Uterus (tissue), 4 donors: ENCODE measurements around the gene BIRC5. TPM values are rescaled to one million over a fixed set of nuclear protein-coding genes. Genes with fewer than 3 reads are reported as not detected.

Experiments
- DNase-seq, 2 donors: peaks; one replicate each; pipeline ENCODE4 v3.0.0-alpha.2; 2019 to 2020
- H3K27ac ChIP-seq, 2 donors: fragments of 200-600 bp; sonication (generic); 1 replicate in 1 of 2; 2 replicates in 1 of 2; pipeline ENCODE4 v1.5.1; 2016 to 2018
- H3K27me3 ChIP-seq, 2 donors: fragments of 200-600 bp; sonication (generic); one replicate each; pipeline ENCODE4 v1.5.1; 2018 to 2019; ENCODE audit warnings: control low read depth in 1 of 2
- H3K36me3 ChIP-seq, 2 donors: fragments of 200-600 bp; sonication (generic); one replicate each; pipeline ENCODE4 v1.5.1; 2019; ENCODE audit warnings: control low read depth in 1 of 2
- H3K4me1 ChIP-seq, 2 donors: fragments of 200-600 bp; sonication (generic); one replicate each; pipeline ENCODE4 v1.5.1; 2018 to 2019; ENCODE audit warnings: control low read depth in 1 of 2
- H3K4me3 ChIP-seq, 2 donors: fragments of 200-600 bp; sonication (generic); 1 replicate in 1 of 2; 2 replicates in 1 of 2; pipeline ENCODE4 v1.5.1; 2018 to 2019; ENCODE audit warnings: mild to moderate bottlenecking in 1 of 2
- H3K9me3 ChIP-seq, 2 donors: fragments of 200-600 bp; sonication (generic); one replicate each; pipeline ENCODE4 v1.5.1; 2019; ENCODE audit warnings: control low read depth in 1 of 2
- POLR2A ChIP-seq, 2 donors: fragments of 450-650 bp; IDR thresholded peaks; one replicate each; pipeline ENCODE4 v1.6.1; 2016; ENCODE audit warnings: antibody characterized with exemption in 2 of 2, mild to moderate bottlenecking in 1 of 2, moderate library complexity in 1 of 2
- intact Hi-C: fragments of 100-400 bp; cut with DNase I; formaldehyde crosslinking; loops from one replicate; pipeline ENCODE4 v1.15.1; 2023; ENCODE audit warnings: low total_unique reads
- total RNA-seq, 4 donors: library from RNA; depleted of rRNA in 3 of 4; stranded (reverse); fragments of >200 nt in 3 of 4; gene quantifications; one replicate each; pipeline versions ENCODE4 v1.1.0 to v1.2.4, GENCODE V29; 2014 to 2023
- TF ChIP-seq, protein P1 (sequence below), 4 experiments: fragments of 200-600 bp in 2 of 4; fragments of 450-650 bp in 2 of 4; sonication (generic) in 2 of 4; IDR thresholded peaks; one replicate each; pipeline ENCODE4 v1.5.1; 2016 to 2019; ENCODE audit warnings: antibody characterized with exemption in 4 of 4, mild to moderate bottlenecking in 2 of 4, moderate library complexity in 1 of 4
- donor health status: DM: yes; HTN: yes; CAD: no.

Gene BIRC5
- total RNA-seq, 4 donors from 2014 or later: 26.3 to 29.7 TPM; not detected in 2

DNA sequence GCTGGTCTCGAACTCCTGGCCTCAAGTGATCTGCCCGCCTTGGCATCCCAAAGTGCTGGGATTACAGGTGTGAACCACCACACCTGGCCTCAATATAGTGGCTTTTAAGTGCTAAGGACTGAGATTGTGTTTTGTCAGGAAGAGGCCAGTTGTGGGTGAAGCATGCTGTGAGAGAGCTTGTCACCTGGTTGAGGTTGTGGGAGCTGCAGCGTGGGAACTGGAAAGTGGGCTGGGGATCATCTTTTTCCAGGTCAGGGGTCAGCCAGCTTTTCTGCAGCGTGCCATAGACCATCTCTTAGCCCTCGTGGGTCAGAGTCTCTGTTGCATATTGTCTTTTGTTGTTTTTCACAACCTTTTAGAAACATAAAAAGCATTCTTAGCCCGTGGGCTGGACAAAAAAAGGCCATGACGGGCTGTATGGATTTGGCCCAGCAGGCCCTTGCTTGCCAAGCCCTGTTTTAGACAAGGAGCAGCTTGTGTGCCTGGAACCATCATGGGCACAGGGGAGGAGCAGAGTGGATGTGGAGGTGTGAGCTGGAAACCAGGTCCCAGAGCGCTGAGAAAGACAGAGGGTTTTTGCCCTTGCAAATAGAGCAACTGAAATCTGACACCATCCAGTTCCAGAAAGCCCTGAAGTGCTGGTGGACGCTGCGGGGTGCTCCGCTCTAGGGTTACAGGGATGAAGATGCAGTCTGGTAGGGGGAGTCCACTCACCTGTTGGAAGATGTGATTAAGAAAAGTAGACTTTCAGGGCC is 5.5 kb downstream of the BIRC5 start:
- Histone ChIP-seq H3K27me3 (no peaks in the 10 kb centered on the region), H3K4me1 (no peaks in the 10 kb centered on the region), H3K36me3 (no peaks in the 10 kb centered on the region), H3K4me3 (no peak overlapping the region), H3K27ac (no peak overlapping the region), H3K9me3 (no peaks in the 10 kb centered on the region)
- intact Hi-C loops: no loop called here
- no peak for DNase-seq
- TF ChIP-seq, protein P1, sequence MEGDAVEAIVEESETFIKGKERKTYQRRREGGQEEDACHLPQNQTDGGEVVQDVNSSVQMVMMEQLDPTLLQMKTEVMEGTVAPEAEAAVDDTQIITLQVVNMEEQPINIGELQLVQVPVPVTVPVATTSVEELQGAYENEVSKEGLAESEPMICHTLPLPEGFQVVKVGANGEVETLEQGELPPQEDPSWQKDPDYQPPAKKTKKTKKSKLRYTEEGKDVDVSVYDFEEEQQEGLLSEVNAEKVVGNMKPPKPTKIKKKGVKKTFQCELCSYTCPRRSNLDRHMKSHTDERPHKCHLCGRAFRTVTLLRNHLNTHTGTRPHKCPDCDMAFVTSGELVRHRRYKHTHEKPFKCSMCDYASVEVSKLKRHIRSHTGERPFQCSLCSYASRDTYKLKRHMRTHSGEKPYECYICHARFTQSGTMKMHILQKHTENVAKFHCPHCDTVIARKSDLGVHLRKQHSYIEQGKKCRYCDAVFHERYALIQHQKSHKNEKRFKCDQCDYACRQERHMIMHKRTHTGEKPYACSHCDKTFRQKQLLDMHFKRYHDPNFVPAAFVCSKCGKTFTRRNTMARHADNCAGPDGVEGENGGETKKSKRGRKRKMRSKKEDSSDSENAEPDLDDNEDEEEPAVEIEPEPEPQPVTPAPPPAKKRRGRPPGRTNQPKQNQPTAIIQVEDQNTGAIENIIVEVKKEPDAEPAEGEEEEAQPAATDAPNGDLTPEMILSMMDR (IDR thresholded peaks at IDR 0.05): no peak
- no peak for TF ChIP-seq POLR2A (IDR thresholded peaks at IDR 0.05)

DNA sequence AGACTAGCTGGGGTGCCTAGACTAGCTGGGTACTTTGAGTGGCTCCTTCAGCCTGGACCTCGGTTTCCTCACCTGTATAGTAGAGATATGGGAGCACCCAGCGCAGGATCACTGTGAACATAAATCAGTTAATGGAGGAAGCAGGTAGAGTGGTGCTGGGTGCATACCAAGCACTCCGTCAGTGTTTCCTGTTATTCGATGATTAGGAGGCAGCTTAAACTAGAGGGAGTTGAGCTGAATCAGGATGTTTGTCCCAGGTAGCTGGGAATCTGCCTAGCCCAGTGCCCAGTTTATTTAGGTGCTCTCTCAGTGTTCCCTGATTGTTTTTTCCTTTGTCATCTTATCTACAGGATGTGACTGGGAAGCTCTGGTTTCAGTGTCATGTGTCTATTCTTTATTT is 9.0 kb downstream of the BIRC5 start:
- TF ChIP-seq POLR2A (IDR thresholded peaks at IDR 0.05): no peak
- TF ChIP-seq, protein P1 (IDR thresholded peaks at IDR 0.05): no peak
- no peak for DNase-seq
- H3K9me3 ChIP-seq: no peaks in the 10 kb centered on the region
- H3K36me3 ChIP-seq: no peaks in the 10 kb centered on the region
- H3K4me1 ChIP-seq: no peaks in the 10 kb centered on the region
- intact Hi-C loops: no loop called here
- H3K4me3 ChIP-seq: no peak overlapping the region
- H3K27me3 ChIP-seq: no peaks in the 10 kb centered on the region
- H3K27ac ChIP-seq: peak overlapping the region; percentile 1 to 61

DNA sequence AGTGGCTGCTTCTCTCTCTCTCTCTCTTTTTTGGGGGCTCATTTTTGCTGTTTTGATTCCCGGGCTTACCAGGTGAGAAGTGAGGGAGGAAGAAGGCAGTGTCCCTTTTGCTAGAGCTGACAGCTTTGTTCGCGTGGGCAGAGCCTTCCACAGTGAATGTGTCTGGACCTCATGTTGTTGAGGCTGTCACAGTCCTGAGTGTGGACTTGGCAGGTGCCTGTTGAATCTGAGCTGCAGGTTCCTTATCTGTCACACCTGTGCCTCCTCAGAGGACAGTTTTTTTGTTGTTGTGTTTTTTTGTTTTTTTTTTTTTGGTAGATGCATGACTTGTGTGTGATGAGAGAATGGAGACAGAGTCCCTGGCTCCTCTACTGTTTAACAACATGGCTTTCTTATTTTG is 9.7 kb downstream of the BIRC5 start:
- no peak for DNase-seq
- TF ChIP-seq POLR2A (IDR thresholded peaks at IDR 0.05): no peak
- TF ChIP-seq, protein P1 (IDR thresholded peaks at IDR 0.05): no peak
- Histone ChIP-seq H3K4me3 (no peak overlapping the region), H3K27me3 (no peaks in the 10 kb centered on the region), H3K27ac (peak overlapping the region; percentile 1 to 61), H3K4me1 (no peaks in the 10 kb centered on the region), H3K36me3 (no peaks in the 10 kb centered on the region), H3K9me3 (no peaks in the 10 kb centered on the region)
- intact Hi-C loops: no loop called here

DNA sequence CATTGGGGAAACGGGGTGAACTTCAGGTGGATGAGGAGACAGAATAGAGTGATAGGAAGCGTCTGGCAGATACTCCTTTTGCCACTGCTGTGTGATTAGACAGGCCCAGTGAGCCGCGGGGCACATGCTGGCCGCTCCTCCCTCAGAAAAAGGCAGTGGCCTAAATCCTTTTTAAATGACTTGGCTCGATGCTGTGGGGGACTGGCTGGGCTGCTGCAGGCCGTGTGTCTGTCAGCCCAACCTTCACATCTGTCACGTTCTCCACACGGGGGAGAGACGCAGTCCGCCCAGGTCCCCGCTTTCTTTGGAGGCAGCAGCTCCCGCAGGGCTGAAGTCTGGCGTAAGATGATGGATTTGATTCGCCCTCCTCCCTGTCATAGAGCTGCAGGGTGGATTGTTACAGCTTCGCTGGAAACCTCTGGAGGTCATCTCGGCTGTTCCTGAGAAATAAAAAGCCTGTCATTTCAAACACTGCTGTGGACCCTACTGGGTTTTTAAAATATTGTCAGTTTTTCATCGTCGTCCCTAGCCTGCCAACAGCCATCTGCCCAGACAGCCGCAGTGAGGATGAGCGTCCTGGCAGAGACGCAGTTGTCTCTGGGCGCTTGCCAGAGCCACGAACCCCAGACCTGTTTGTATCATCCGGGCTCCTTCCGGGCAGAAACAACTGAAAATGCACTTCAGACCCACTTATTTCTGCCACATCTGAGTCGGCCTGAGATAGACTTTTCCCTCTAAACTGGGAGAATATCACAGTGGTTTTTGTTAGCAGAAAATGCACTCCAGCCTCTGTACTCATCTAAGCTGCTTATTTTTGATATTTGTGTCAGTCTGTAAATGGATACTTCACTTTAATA is 10.4 kb downstream of the BIRC5 start:
- Histone ChIP-seq H3K27ac (no peak overlapping the region), H3K36me3 (no peaks in the 10 kb centered on the region), H3K4me3 (no peak overlapping the region), H3K4me1 (no peaks in the 10 kb centered on the region), H3K27me3 (no peaks in the 10 kb centered on the region), H3K9me3 (no peaks in the 10 kb centered on the region)
- intact Hi-C loops: no loop called here
- DNase-seq: no peak
- TF ChIP-seq, protein P1 (IDR thresholded peaks at IDR 0.05): no peak
- no peak for TF ChIP-seq POLR2A (IDR thresholded peaks at IDR 0.05)
